ENCODE results near the gene TWF2.

The TWF2 gene

GRCh38 chr3:52249683-52250082 lies 10.7 kb upstream of the TWF2 start:
- no peak for TF ChIP-seq CTCF (IDR thresholded peaks at IDR 0.05; ENCODE audit: extremely low read depth, insufficient read depth, missing control alignments)
- DNase-seq (ENCODE audit: low spot score): peak; percentile 8
- in situ Hi-C loops (cut with MboI; ENCODE audit: low pct_unique_long_range_greater_than_20kb, low sequenced_read_pairs, unreplicated experiment): no loop called here

GRCh38 chr3:52248816-52249547 lies 10.0 kb upstream of the TWF2 start:
- TF ChIP-seq CTCF (IDR thresholded peaks at IDR 0.05; ENCODE audit: extremely low read depth, insufficient read depth, missing control alignments): no peak
- in situ Hi-C loops (cut with MboI; ENCODE audit: low pct_unique_long_range_greater_than_20kb, low sequenced_read_pairs, unreplicated experiment): no loop called here

GRCh38 chr3:52248165-52248541 lies 9.2 kb upstream of the TWF2 start:
- TF ChIP-seq CTCF (IDR thresholded peaks at IDR 0.05; ENCODE audit: extremely low read depth, insufficient read depth, missing control alignments): no peak
- in situ Hi-C loops (cut with MboI; ENCODE audit: low pct_unique_long_range_greater_than_20kb, low sequenced_read_pairs, unreplicated experiment): no loop called here
- DNase-seq (ENCODE audit: low spot score): no peak

More at GRCh38 chr3:52248816-52249547, 10.0 kb upstream of the TWF2 start:
- peak; percentile 14 for DNase-seq (ENCODE audit: low spot score)

- no peak for TF ChIP-seq CTCF (IDR thresholded peaks at IDR 0.05; ENCODE audit: extremely low read depth, insufficient read depth, missing control alignments)
- peak; percentile 23 for DNase-seq (ENCODE audit: low spot score)
- in situ Hi-C loops (cut with MboI; ENCODE audit: low pct_unique_long_range_greater_than_20kb, low sequenced_read_pairs, unreplicated experiment): no loop called here
These were observed 8.6 kb upstream of the TWF2 start for GRCh38 chr3:52247409-52248164.

GRCh38 chr3:52246728-52247408 lies 7.9 kb upstream of the TWF2 start:
- TF ChIP-seq CTCF (IDR thresholded peaks at IDR 0.05; ENCODE audit: extremely low read depth, insufficient read depth, missing control alignments): no peak
- in situ Hi-C loops (cut with MboI; ENCODE audit: low pct_unique_long_range_greater_than_20kb, low sequenced_read_pairs, unreplicated experiment): no loop called here
- DNase-seq (ENCODE audit: low spot score): no peak

GRCh38 chr3:52246264-52246620 lies 7.3 kb upstream of the TWF2 start:
- peak; percentile 44 for DNase-seq (ENCODE audit: low spot score)
- in situ Hi-C loops (cut with MboI; ENCODE audit: low pct_unique_long_range_greater_than_20kb, low sequenced_read_pairs, unreplicated experiment): no loop called here
- TF ChIP-seq CTCF (IDR thresholded peaks at IDR 0.05; ENCODE audit: extremely low read depth, insufficient read depth, missing control alignments): no peak
